Caco-2 (cell line): ENCODE measurements around the gene GRIFIN. TPM values are rescaled to one million over a fixed set of nuclear protein-coding genes. Genes with fewer than 3 reads are reported as not detected.

ENCODE experiments used
- BruUV-seq: library from RNA; stranded (reverse); fragments of 400-500 nt; replicated peaks from 2 replicates; lab custom pipeline; 2021; lab: Mats Ljungman, UMichigan
- CTCF ChIA-PET: fragments of 300-600 bp; sonication (Branson Sonifier 250); formaldehyde crosslinking; loops from one replicate; lab custom pipeline; 2022; ENCODE audit warnings: antibody characterized with exemption; lab: Charles Lee
- POLR2A ChIA-PET: fragments of 300-600 bp; sonication (Branson Sonifier 250); formaldehyde crosslinking; loops from one replicate; lab custom pipeline; 2022; ENCODE audit warnings: antibody characterized with exemption; lab: Charles Lee
- DNase-seq, 2 experiments: peaks; one replicate each; pipeline versions ENCODE4 v3.0.0 to v3.0.0-alpha.2; 2020 to 2022
- H3K27me3 ChIP-seq: replicated peaks from 2 replicates; pipeline ENCODE4 v1.6.0; 2011; ENCODE audit warnings: low read length; ENCODE audit not compliant: control insufficient read depth, insufficient read depth
- H3K36me3 ChIP-seq: 2 replicates; pipeline ENCODE4 v1.5.1; 2011; ENCODE audit warnings: low read length; ENCODE audit not compliant: control insufficient read depth, insufficient read depth
- H3K4me1 ChIP-seq: fragments of 250-450 bp; sonication (Bioruptor Pico); 2 replicates; pipeline ENCODE4 v1.5.1; 2020; ENCODE audit warnings: mild to moderate bottlenecking
- H3K4me3 ChIP-seq: 2 replicates; pipeline ENCODE4 v1.5.1; 2011; ENCODE audit warnings: low read depth, mild to moderate bottlenecking, control low read depth, low read length
- H3K9me3 ChIP-seq: fragments of 250-450 bp; sonication (Bioruptor Pico); 2 replicates; pipeline ENCODE4 v1.5.1; 2020; ENCODE audit warnings: mild to moderate bottlenecking, moderate library complexity
- H3K27ac Mint-ChIP-seq: one replicate; pipeline ENCODE4 v1.8.0; 2022; ENCODE audit warnings: mixed read lengths; ENCODE audit not compliant: unreplicated experiment
- H3K27me3 Mint-ChIP-seq: one replicate; pipeline ENCODE4 v1.8.0; 2022; ENCODE audit warnings: mixed read lengths; ENCODE audit not compliant: insufficient read depth, unreplicated experiment
- H3K36me3 Mint-ChIP-seq: one replicate; pipeline ENCODE4 v1.8.0; 2022; ENCODE audit warnings: mild to moderate bottlenecking, mixed read lengths; ENCODE audit not compliant: insufficient read depth, unreplicated experiment
- H3K4me1 Mint-ChIP-seq: one replicate; pipeline ENCODE4 v1.8.0; 2022; ENCODE audit warnings: low read depth, mixed read lengths; ENCODE audit not compliant: unreplicated experiment
- H3K4me3 Mint-ChIP-seq: one replicate; pipeline ENCODE4 v1.8.0; 2022; ENCODE audit warnings: mild to moderate bottlenecking, moderate library complexity, mixed read lengths; ENCODE audit not compliant: unreplicated experiment
- H3K9me3 Mint-ChIP-seq: one replicate; pipeline ENCODE4 v1.8.0; 2022; ENCODE audit warnings: mixed read lengths; ENCODE audit not compliant: unreplicated experiment
- CTCF ChIP-seq, 2 experiments: fragments of 200-600 bp in 1 of 2; IDR thresholded peaks; 1 replicate in 1 of 2; 2 replicates in 1 of 2; pipeline versions ENCODE4 v1.5.1 to v1.8.0; 2011 to 2022; ENCODE audit warnings: antibody characterized with exemption in 1 of 2, control low read depth in 1 of 2, inconsistent platforms in 1 of 2, low read depth in 1 of 2, low read length in 1 of 2, mild to moderate bottlenecking in 1 of 2, moderate library complexity in 1 of 2; ENCODE audit not compliant: insufficient read depth in 1 of 2, severe bottlenecking in 1 of 2, unreplicated experiment in 1 of 2
- intact Hi-C: fragments of 100-400 bp; cut with micrococcal nuclease; formaldehyde crosslinking; loops from one replicate; pipeline ENCODE4 v1.10.0; 2022; ENCODE audit not compliant: unreplicated experiment
- total RNA-seq: library from RNA; stranded (reverse); gene quantifications from 2 replicates; pipeline ENCODE4 v1.2.3, GENCODE V29; 2022

The GRIFIN gene
- total RNA-seq, 1 experiment from 2014 or later = not detected

- no peak for TF ChIP-seq CTCF (IDR thresholded peaks at IDR 0.05; ENCODE audit: insufficient read depth in 1 of 2, low read depth in 1 of 2, low read length in 1 of 2, severe bottlenecking in 1 of 2, unreplicated experiment in 1 of 2)
- Mint-ChIP-seq H3K27me3 (no peaks in the 10 kb centered on the region), H3K36me3 (peaks cover 25% of the 10 kb centered on the region), H3K4me3 (no peak overlapping the region), H3K4me1 (no peaks in the 10 kb centered on the region), H3K9me3 (no peaks in the 10 kb centered on the region), H3K27ac (no peak overlapping the region)
- H3K36me3 ChIP-seq = no peaks in the 10 kb centered on the region; the same call in 1 of the 2 replicates
- H3K9me3 ChIP-seq = no peaks in the 10 kb centered on the region
- DNase-seq = no peak
- intact Hi-C loops = loop anchor here (1.0 to 5.0 kb wide), 2 partner anchors 19 to 232 kb away; no protein-coding TSS in a partner anchor
- no peaks in the 10 kb centered on the region for H3K27me3 ChIP-seq
- ChIA-PET CTCF (interaction anchor here (1.0 to 3.7 kb wide), 7 partner anchors 10 to 230 kb away, joined by 3 to 75 read pairs (median 5); no protein-coding TSS in a partner anchor), POLR2A (interaction anchor here (1.0 kb wide), 1 partner anchor 10 kb away, joined by 4 read pairs; no protein-coding TSS in a partner anchor)
- H3K4me3 ChIP-seq = no peak overlapping the region
- H3K4me1 ChIP-seq = peaks cover 6% of the 10 kb centered on the region
- no TSS peak for BruUV-seq
Measured at GRCh38 chr7:2450198-2451107, 25.7 kb downstream of the GRIFIN start.

GRCh38 chr7:2446676-2447075 lies 29.5 kb downstream of the GRIFIN start:
- Histone ChIP-seq H3K9me3 (no peaks in the 10 kb centered on the region; the same call in 1 of the 2 replicates), H3K27me3 (no peaks in the 10 kb centered on the region), H3K36me3 (peaks cover 2% of the 10 kb centered on the region), H3K4me3 (no peak overlapping the region), H3K4me1 (peaks cover 10% of the 10 kb centered on the region)
- intact Hi-C loops = no loop called here
- Mint-ChIP-seq H3K9me3 (no peaks in the 10 kb centered on the region), H3K4me3 (no peak overlapping the region), H3K27me3 (no peaks in the 10 kb centered on the region), H3K4me1 (peaks cover 6% of the 10 kb centered on the region), H3K36me3 (peaks cover 28% of the 10 kb centered on the region), H3K27ac (no peak overlapping the region)
- no peak for DNase-seq
- ChIA-PET CTCF (no interaction called here), POLR2A (no interaction called here)
- BruUV-seq = no TSS peak
- no peak for TF ChIP-seq CTCF (IDR thresholded peaks at IDR 0.05; ENCODE audit: insufficient read depth in 1 of 2, low read depth in 1 of 2, low read length in 1 of 2, severe bottlenecking in 1 of 2, unreplicated experiment in 1 of 2)

GRCh38 chr7:2445898-2446555 lies 30.2 kb downstream of the GRIFIN start:
- Histone ChIP-seq H3K36me3 (peaks cover 2% of the 10 kb centered on the region), H3K4me3 (no peak overlapping the region), H3K4me1 (peaks cover 15% of the 10 kb centered on the region), H3K27me3 (no peaks in the 10 kb centered on the region), H3K9me3 (no peaks in the 10 kb centered on the region; the same call in 1 of the 2 replicates)
- POLR2A ChIA-PET = no interaction called here
- H3K36me3 Mint-ChIP-seq = peaks cover 27% of the 10 kb centered on the region
- H3K4me3 Mint-ChIP-seq = no peak overlapping the region
- no peak overlapping the region for H3K27ac Mint-ChIP-seq
- intact Hi-C loops = no loop called here
- no peak for DNase-seq
- CTCF ChIA-PET = no interaction called here
- BruUV-seq = no TSS peak
- no peak for TF ChIP-seq CTCF (IDR thresholded peaks at IDR 0.05; ENCODE audit: insufficient read depth in 1 of 2, low read depth in 1 of 2, low read length in 1 of 2, severe bottlenecking in 1 of 2, unreplicated experiment in 1 of 2)
- no peaks in the 10 kb centered on the region for H3K27me3 Mint-ChIP-seq
- peaks cover 10% of the 10 kb centered on the region for H3K4me1 Mint-ChIP-seq
- H3K9me3 Mint-ChIP-seq = no peaks in the 10 kb centered on the region
